ENCODE data around the gene SORL1. TPM values are rescaled to one million over a fixed set of nuclear protein-coding genes. Genes with fewer than 3 reads are reported as not detected.
A peak's percentile ranks its signal among the peaks of the same experiment; 100 is the strongest.

Gene SORL1
- total RNA-seq, 1 donor from 2014 or later, result 39.0 TPM

GRCh38 chr11:121560236-121560635, 108.1 kb downstream of the SORL1 start:
- Mint-ChIP-seq H3K27ac (no peak overlapping the region), H3K36me3 (peaks cover 36% of the 10 kb centered on the region), H3K4me1 (ENCODE audit: unreplicated experiment) (peaks cover 34% of the 10 kb centered on the region), H3K4me3 (no peak overlapping the region), H3K27me3 (no peaks in the 10 kb centered on the region), H3K9me3 (no peaks in the 10 kb centered on the region)
- TF ChIP-seq, protein P1, sequence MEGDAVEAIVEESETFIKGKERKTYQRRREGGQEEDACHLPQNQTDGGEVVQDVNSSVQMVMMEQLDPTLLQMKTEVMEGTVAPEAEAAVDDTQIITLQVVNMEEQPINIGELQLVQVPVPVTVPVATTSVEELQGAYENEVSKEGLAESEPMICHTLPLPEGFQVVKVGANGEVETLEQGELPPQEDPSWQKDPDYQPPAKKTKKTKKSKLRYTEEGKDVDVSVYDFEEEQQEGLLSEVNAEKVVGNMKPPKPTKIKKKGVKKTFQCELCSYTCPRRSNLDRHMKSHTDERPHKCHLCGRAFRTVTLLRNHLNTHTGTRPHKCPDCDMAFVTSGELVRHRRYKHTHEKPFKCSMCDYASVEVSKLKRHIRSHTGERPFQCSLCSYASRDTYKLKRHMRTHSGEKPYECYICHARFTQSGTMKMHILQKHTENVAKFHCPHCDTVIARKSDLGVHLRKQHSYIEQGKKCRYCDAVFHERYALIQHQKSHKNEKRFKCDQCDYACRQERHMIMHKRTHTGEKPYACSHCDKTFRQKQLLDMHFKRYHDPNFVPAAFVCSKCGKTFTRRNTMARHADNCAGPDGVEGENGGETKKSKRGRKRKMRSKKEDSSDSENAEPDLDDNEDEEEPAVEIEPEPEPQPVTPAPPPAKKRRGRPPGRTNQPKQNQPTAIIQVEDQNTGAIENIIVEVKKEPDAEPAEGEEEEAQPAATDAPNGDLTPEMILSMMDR (conservative IDR thresholded peaks at IDR 0.05), result no peak
- no peak for DNase-seq (ENCODE audit: extremely low spot score, unreplicated experiment)

- H3K36me3 Mint-ChIP-seq, result peaks cover 31% of the 10 kb centered on the region
- H3K27me3 Mint-ChIP-seq, result no peaks in the 10 kb centered on the region
- H3K4me3 Mint-ChIP-seq, result no peak overlapping the region
- DNase-seq (ENCODE audit: extremely low spot score, unreplicated experiment), result no peak
- no peaks in the 10 kb centered on the region for H3K9me3 Mint-ChIP-seq
- TF ChIP-seq, protein P1 (conservative IDR thresholded peaks at IDR 0.05), result no peak
- no peak overlapping the region for H3K27ac Mint-ChIP-seq
- peaks cover 27% of the 10 kb centered on the region for H3K4me1 Mint-ChIP-seq (ENCODE audit: unreplicated experiment)
Observed at GRCh38 chr11:121561240-121561639, 109.1 kb downstream of the SORL1 start.

GRCh38 chr11:121561716-121562115, 109.6 kb downstream of the SORL1 start:
- TF ChIP-seq, protein P1 (conservative IDR thresholded peaks at IDR 0.05), result no peak
- H3K9me3 Mint-ChIP-seq, result no peaks in the 10 kb centered on the region
- H3K36me3 Mint-ChIP-seq, result peaks cover 26% of the 10 kb centered on the region
- H3K4me1 Mint-ChIP-seq (ENCODE audit: unreplicated experiment), result peaks cover 25% of the 10 kb centered on the region
- DNase-seq (ENCODE audit: extremely low spot score, unreplicated experiment), result no peak
- H3K27me3 Mint-ChIP-seq, result no peaks in the 10 kb centered on the region
- H3K27ac Mint-ChIP-seq, result peak overlapping the region; percentile 32
- no peak overlapping the region for H3K4me3 Mint-ChIP-seq

- Mint-ChIP-seq H3K4me1 (ENCODE audit: unreplicated experiment) (peaks cover 31% of the 10 kb centered on the region), H3K9me3 (peaks cover 4% of the 10 kb centered on the region), H3K4me3 (no peak overlapping the region), H3K27ac (peak overlapping the region; percentile 18), H3K36me3 (peaks cover 31% of the 10 kb centered on the region), H3K27me3 (no peaks in the 10 kb centered on the region)
- TF ChIP-seq, protein P1 (conservative IDR thresholded peaks at IDR 0.05), result no peak
- no peak for DNase-seq (ENCODE audit: extremely low spot score, unreplicated experiment)
Observed at GRCh38 chr11:121563003-121563402, 110.9 kb downstream of the SORL1 start.

GRCh38 chr11:121563900-121564822, 112.0 kb downstream of the SORL1 start:
- no peak overlapping the region for H3K27ac Mint-ChIP-seq
- H3K36me3 Mint-ChIP-seq, result peaks cover 28% of the 10 kb centered on the region
- peaks cover 32% of the 10 kb centered on the region for H3K4me1 Mint-ChIP-seq (ENCODE audit: unreplicated experiment)
- H3K27me3 Mint-ChIP-seq, result no peaks in the 10 kb centered on the region
- TF ChIP-seq, protein P1 (conservative IDR thresholded peaks at IDR 0.05), result no peak
- H3K9me3 Mint-ChIP-seq, result peaks cover 4% of the 10 kb centered on the region
- H3K4me3 Mint-ChIP-seq, result no peak overlapping the region
- DNase-seq (ENCODE audit: extremely low spot score, unreplicated experiment), result no peak
